ENCODE measurements around the gene GLRX.

GLRX gene

GRCh38 chr5:95780597-95780996, 41.9 kb downstream of the GLRX start:
- DNase-seq (ENCODE audit: low read depth): peak; percentile 46

GRCh38 chr5:95779611-95780010, 42.9 kb downstream of the GLRX start:
- peak; percentile 80 for DNase-seq (ENCODE audit: low read depth)

- no peak for DNase-seq (ENCODE audit: low read depth)
These were observed 43.7 kb downstream of the GLRX start for GRCh38 chr5:95778713-95779436.

GRCh38 chr5:95777441-95777840, 45.1 kb downstream of the GLRX start:
- peak; percentile 78 for DNase-seq (ENCODE audit: low read depth)

- peak; percentile 92 for DNase-seq (ENCODE audit: low read depth)
These were observed 49.0 kb downstream of the GLRX start for GRCh38 chr5:95773335-95774059.

- DNase-seq (ENCODE audit: low read depth): no peak
These were observed 50.6 kb downstream of the GLRX start for GRCh38 chr5:95771892-95772291.

- DNase-seq (ENCODE audit: low read depth): peak; percentile 70
These were observed 51.5 kb downstream of the GLRX start for GRCh38 chr5:95770830-95771708.

- DNase-seq (ENCODE audit: low read depth): no peak
These were observed 53.8 kb downstream of the GLRX start for GRCh38 chr5:95768731-95769130.

GRCh38 chr5:95763941-95764340, 58.6 kb downstream of the GLRX start:
- no peak for DNase-seq (ENCODE audit: low read depth)
